ENCODE data around the gene TPGS1. TPM values are rescaled to one million over a fixed set of nuclear protein-coding genes. Genes with fewer than 3 reads are reported as not detected.

TPGS1 gene
- total and polyA plus RNA-seq, 8 donors, result 1.2 to 65.5 (median 25.0) TPM

DNA sequence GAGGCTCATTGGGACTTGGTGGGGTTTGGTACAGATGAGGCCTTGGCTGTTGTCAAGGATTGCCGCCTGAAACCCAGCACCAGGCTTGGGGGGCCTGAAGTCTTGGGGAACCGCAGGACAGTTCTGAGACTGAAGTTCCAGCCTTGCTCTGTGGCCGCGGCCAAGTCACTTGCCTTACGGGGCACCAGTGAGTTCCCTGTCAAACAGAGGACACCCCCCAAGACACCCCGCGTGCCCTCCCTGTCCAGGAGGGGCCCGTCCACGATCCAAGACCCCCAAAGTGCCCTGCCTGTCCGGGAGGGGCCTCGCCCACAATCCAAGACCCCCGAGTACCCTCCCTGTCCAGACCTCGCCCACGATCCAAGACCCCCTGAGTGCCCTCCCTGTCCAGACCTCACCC is 26.8 kb downstream of the TPGS1 start:
- TF ChIP-seq, protein P1, sequence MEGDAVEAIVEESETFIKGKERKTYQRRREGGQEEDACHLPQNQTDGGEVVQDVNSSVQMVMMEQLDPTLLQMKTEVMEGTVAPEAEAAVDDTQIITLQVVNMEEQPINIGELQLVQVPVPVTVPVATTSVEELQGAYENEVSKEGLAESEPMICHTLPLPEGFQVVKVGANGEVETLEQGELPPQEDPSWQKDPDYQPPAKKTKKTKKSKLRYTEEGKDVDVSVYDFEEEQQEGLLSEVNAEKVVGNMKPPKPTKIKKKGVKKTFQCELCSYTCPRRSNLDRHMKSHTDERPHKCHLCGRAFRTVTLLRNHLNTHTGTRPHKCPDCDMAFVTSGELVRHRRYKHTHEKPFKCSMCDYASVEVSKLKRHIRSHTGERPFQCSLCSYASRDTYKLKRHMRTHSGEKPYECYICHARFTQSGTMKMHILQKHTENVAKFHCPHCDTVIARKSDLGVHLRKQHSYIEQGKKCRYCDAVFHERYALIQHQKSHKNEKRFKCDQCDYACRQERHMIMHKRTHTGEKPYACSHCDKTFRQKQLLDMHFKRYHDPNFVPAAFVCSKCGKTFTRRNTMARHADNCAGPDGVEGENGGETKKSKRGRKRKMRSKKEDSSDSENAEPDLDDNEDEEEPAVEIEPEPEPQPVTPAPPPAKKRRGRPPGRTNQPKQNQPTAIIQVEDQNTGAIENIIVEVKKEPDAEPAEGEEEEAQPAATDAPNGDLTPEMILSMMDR (IDR thresholded peaks at IDR 0.05), result no peak
- TF ChIP-seq POLR2A (IDR thresholded peaks at IDR 0.05) (no peak), POLR2AphosphoS5 (IDR thresholded peaks at IDR 0.05) (no peak), EP300 (IDR thresholded peaks at IDR 0.05) (no peak)
- peaks cover 27 to 52% (median 41%) of the 10 kb centered on the region in 4 donors for H3K4me1 ChIP-seq
- DNase-seq, result no peak
- 65 to 89% (median 83%) methylated on average over 7 to 14 of the region's 14 CpGs for WGBS, 5 donors
- peaks cover 28 to 42% (median 37%) of the 10 kb centered on the region in 4 donors for H3K36me3 ChIP-seq
- peak overlapping the region in 4 of 5 donors; percentile 89 to 99 (median 94) for H3K27ac ChIP-seq
- H3K4me3 ChIP-seq, result peak overlapping the region in 3 of 4 donors; percentile 97 to 100 (median 99)
- H3K27me3 ChIP-seq, result no peaks in the 10 kb centered on the region
- intact Hi-C loops (cut with DNase I; ENCODE audit: low total_unique reads), result no loop called here
- no peaks in the 10 kb centered on the region for H3K9me3 ChIP-seq

GRCh38 chr19:535017-535835 is 27.9 kb downstream of the TPGS1 start:
- TF ChIP-seq EP300 (IDR thresholded peaks at IDR 0.05) (no peak), POLR2AphosphoS5 (IDR thresholded peaks at IDR 0.05) (no peak), POLR2A (IDR thresholded peaks at IDR 0.05) (no peak)
- TF ChIP-seq, protein P1 (IDR thresholded peaks at IDR 0.05), result no peak
- peaks cover 27 to 51% (median 41%) of the 10 kb centered on the region in 4 donors for H3K4me1 ChIP-seq
- no peaks in the 10 kb centered on the region for H3K27me3 ChIP-seq
- DNase-seq, result no peak
- H3K36me3 ChIP-seq, result peaks cover 32 to 49% (median 44%) of the 10 kb centered on the region in 4 donors
- no peaks in the 10 kb centered on the region for H3K9me3 ChIP-seq
- H3K27ac ChIP-seq, result peak overlapping the region in 2 of 5 donors; percentile 36 to 72
- WGBS, 5 donors, result 61 to 68% (median 66%) methylated on average over 14 to 16 of the region's 16 CpGs
- H3K4me3 ChIP-seq, result no peak overlapping the region
- intact Hi-C loops (cut with DNase I; ENCODE audit: low total_unique reads), result no loop called here

- TF ChIP-seq POLR2AphosphoS5 (IDR thresholded peaks at IDR 0.05) (no peak), EP300 (IDR thresholded peaks at IDR 0.05) (no peak), POLR2A (IDR thresholded peaks at IDR 0.05) (no peak)
- TF ChIP-seq, protein P1 (IDR thresholded peaks at IDR 0.05), result no peak
- H3K4me3 ChIP-seq, result no peak overlapping the region
- intact Hi-C loops (cut with DNase I; ENCODE audit: low total_unique reads), result no loop called here
- H3K4me1 ChIP-seq, result peaks cover 24 to 43% (median 34%) of the 10 kb centered on the region in 4 donors
- no peak for DNase-seq
- WGBS, 5 donors, result 85 to 94% (median 91%) methylated on average over 23 to 55 of the region's 55 CpGs
- peaks cover 36 to 55% (median 51%) of the 10 kb centered on the region in 4 donors for H3K36me3 ChIP-seq
- no peak overlapping the region for H3K27ac ChIP-seq
- no peaks in the 10 kb centered on the region for H3K27me3 ChIP-seq
- no peaks in the 10 kb centered on the region for H3K9me3 ChIP-seq
Observed at GRCh38 chr19:536031-536880, 29.0 kb downstream of the TPGS1 start.

DNA sequence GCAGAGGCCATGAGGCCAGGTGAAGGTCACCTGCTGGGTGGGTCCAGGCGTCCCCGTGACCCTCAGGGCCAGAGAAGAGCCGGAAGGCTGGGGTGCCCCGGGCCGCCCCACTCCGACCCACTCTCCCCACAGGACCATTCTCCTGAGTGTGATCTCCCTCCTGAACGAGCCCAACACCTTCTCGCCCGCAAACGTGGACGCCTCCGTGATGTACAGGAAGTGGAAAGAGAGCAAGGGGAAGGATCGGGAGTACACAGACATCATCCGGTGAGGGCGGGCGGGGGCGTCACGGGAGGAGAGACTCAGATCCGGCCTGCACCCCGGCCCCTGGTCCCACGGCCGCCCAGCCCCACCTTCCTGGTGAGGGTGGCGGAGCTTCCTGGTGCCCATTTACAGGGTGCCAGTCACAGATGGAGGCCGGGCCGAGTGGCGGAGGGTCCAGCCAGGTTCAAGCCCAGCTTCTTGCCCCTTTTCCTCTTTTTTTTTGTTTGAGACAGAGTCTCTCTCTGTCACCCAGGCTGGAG is 29.6 kb downstream of the TPGS1 start:
- no peak for DNase-seq
- H3K36me3 ChIP-seq, result peaks cover 43 to 62% (median 58%) of the 10 kb centered on the region in 4 donors

More for the DNA sequence above, 29.6 kb downstream of the TPGS1 start:
- Histone ChIP-seq H3K27me3 (no peaks in the 10 kb centered on the region), H3K4me1 (peaks cover 24 to 43% (median 34%) of the 10 kb centered on the region in 4 donors), H3K4me3 (no peak overlapping the region), H3K9me3 (no peaks in the 10 kb centered on the region), H3K27ac (no peak overlapping the region)
- WGBS, 5 donors, result 93 to 96% (median 94%) methylated on average over 26 of the region's 26 CpGs
- intact Hi-C loops (cut with DNase I; ENCODE audit: low total_unique reads), result no loop called here
- TF ChIP-seq POLR2A (IDR thresholded peaks at IDR 0.05) (no peak), POLR2AphosphoS5 (IDR thresholded peaks at IDR 0.05) (no peak), EP300 (IDR thresholded peaks at IDR 0.05) (no peak)
- TF ChIP-seq, protein P1 (IDR thresholded peaks at IDR 0.05), result no peak
